ENCODE measurements around the gene DPP6. TPM values are rescaled to one million over a fixed set of nuclear protein-coding genes. Genes with fewer than 3 reads are reported as not detected.

The DPP6 gene
- total RNA-seq, 1 donor from 2014 or later = 0.39 TPM

- no peak overlapping the region for H3K9ac ChIP-seq
- Mint-ChIP-seq H3K9me3 (no peaks in the 10 kb centered on the region), H3K36me3 (no peaks in the 10 kb centered on the region), H3K27me3 (ENCODE audit: insufficient read depth, low read depth) (peaks cover 2% of the 10 kb centered on the region), H3K27ac (no peak overlapping the region), H3K4me1 (no peaks in the 10 kb centered on the region), H3K4me3 (no peak overlapping the region)
- DNase-seq (ENCODE audit: low spot score) = no peak
- TF ChIP-seq, protein P1, sequence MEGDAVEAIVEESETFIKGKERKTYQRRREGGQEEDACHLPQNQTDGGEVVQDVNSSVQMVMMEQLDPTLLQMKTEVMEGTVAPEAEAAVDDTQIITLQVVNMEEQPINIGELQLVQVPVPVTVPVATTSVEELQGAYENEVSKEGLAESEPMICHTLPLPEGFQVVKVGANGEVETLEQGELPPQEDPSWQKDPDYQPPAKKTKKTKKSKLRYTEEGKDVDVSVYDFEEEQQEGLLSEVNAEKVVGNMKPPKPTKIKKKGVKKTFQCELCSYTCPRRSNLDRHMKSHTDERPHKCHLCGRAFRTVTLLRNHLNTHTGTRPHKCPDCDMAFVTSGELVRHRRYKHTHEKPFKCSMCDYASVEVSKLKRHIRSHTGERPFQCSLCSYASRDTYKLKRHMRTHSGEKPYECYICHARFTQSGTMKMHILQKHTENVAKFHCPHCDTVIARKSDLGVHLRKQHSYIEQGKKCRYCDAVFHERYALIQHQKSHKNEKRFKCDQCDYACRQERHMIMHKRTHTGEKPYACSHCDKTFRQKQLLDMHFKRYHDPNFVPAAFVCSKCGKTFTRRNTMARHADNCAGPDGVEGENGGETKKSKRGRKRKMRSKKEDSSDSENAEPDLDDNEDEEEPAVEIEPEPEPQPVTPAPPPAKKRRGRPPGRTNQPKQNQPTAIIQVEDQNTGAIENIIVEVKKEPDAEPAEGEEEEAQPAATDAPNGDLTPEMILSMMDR (IDR thresholded peaks at IDR 0.05) = no peak
- TF ChIP-seq EZH2phosphoT487 (IDR thresholded peaks at IDR 0.05) = no peak
- no peaks in the 10 kb centered on the region for H3K36me3 ChIP-seq
- no peaks in the 10 kb centered on the region for H3F3A ChIP-seq (ENCODE audit: low read depth)
- no peaks in the 10 kb centered on the region for H3K79me2 ChIP-seq (ENCODE audit: low read depth)
- H3K9me3 ChIP-seq (ENCODE audit: low read depth) = no peaks in the 10 kb centered on the region
- no peak overlapping the region for H3K27ac ChIP-seq
- H3K27me3 ChIP-seq = no peaks in the 10 kb centered on the region
- no peak overlapping the region for H2AFZ ChIP-seq (replicated peaks)
- no peaks in the 10 kb centered on the region for H3K4me1 ChIP-seq
- no peak overlapping the region for H3K4me2 ChIP-seq
- peaks cover 3% of the 10 kb centered on the region for H4K20me1 ChIP-seq (ENCODE audit: low read depth)
- H3K4me3 ChIP-seq = no peak overlapping the region
Measured at GRCh38 chr7:154412105-154412504, 359.9 kb downstream of the DPP6 start.

DNA sequence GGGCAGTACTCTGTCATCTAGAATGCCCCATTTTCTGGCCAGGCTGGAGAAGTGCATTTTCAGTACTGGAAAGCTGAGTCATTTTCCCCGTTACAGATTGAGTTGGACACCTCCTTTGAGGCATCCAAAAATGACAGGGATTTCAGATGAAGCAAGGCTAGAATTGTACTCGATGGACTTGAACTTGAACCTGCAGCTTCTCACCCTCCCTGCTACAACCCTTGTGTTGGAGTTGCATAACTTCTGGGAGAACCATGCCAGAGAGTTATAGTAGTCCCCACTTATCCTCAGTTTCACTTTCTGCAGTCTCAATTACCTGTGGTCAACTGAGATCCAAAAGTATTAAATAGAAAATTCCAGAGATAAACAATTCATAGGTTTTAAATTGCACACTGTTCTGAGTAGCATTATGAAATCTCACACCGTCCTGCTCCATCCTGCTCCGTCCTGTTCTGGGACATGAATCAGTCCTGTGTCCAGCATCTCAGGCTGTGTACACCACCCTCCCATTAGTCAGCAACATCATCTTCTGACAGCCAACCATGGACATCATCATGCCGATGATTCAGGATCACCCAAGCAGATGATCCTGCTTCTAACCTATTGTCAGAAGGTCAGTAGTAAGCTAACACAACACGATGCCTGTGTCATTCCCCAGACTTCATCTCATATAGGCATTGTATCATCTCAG, 363.7 kb downstream of the DPP6 start:
- no peak for TF ChIP-seq EZH2phosphoT487 (IDR thresholded peaks at IDR 0.05)
- TF ChIP-seq EZH2 (IDR thresholded peaks at IDR 0.05) = no peak
- TF ChIP-seq, protein P1 (IDR thresholded peaks at IDR 0.05) = no peak

GRCh38 chr7:154416714-154417113, 364.5 kb downstream of the DPP6 start:
- H3K4me3 Mint-ChIP-seq = no peak overlapping the region
- Histone ChIP-seq H3K9ac (no peak overlapping the region), H3K4me3 (no peak overlapping the region), H3K36me3 (no peaks in the 10 kb centered on the region), H3K4me1 (no peaks in the 10 kb centered on the region), H3K9me3 (ENCODE audit: low read depth) (no peaks in the 10 kb centered on the region), H3K27ac (no peak overlapping the region), H3K4me2 (no peak overlapping the region), H3F3A (ENCODE audit: low read depth) (no peaks in the 10 kb centered on the region), H4K20me1 (ENCODE audit: low read depth) (no peaks in the 10 kb centered on the region), H2AFZ (replicated peaks) (no peak overlapping the region), H3K79me2 (ENCODE audit: low read depth) (no peaks in the 10 kb centered on the region), H3K27me3 (no peaks in the 10 kb centered on the region)
- TF ChIP-seq EZH2 (IDR thresholded peaks at IDR 0.05) (no peak), EZH2phosphoT487 (IDR thresholded peaks at IDR 0.05) (no peak)
- TF ChIP-seq, protein P1 (IDR thresholded peaks at IDR 0.05) = no peak
- peaks cover 3% of the 10 kb centered on the region for H3K9me3 Mint-ChIP-seq
- H3K36me3 Mint-ChIP-seq = no peaks in the 10 kb centered on the region
- H3K27ac Mint-ChIP-seq = no peak overlapping the region
- no peaks in the 10 kb centered on the region for H3K4me1 Mint-ChIP-seq
- H3K27me3 Mint-ChIP-seq (ENCODE audit: insufficient read depth, low read depth) = no peaks in the 10 kb centered on the region
- no peak for DNase-seq (ENCODE audit: low spot score)

More for the DNA sequence above, 363.7 kb downstream of the DPP6 start:
- H3K27me3 Mint-ChIP-seq (ENCODE audit: insufficient read depth, low read depth) = no peaks in the 10 kb centered on the region
- Histone ChIP-seq H3K9ac (no peak overlapping the region), H3K36me3 (no peaks in the 10 kb centered on the region), H3K27me3 (no peaks in the 10 kb centered on the region), H3K79me2 (ENCODE audit: low read depth) (no peaks in the 10 kb centered on the region), H3K4me2 (no peak overlapping the region), H3F3A (ENCODE audit: low read depth) (no peaks in the 10 kb centered on the region), H3K4me1 (no peaks in the 10 kb centered on the region), H2AFZ (replicated peaks) (no peak overlapping the region), H3K9me3 (ENCODE audit: low read depth) (no peaks in the 10 kb centered on the region), H4K20me1 (ENCODE audit: low read depth) (no peaks in the 10 kb centered on the region), H3K4me3 (no peak overlapping the region), H3K27ac (no peak overlapping the region)
- H3K27ac Mint-ChIP-seq = no peak overlapping the region
- peaks cover 3% of the 10 kb centered on the region for H3K9me3 Mint-ChIP-seq
- no peaks in the 10 kb centered on the region for H3K4me1 Mint-ChIP-seq
- H3K4me3 Mint-ChIP-seq = no peak overlapping the region
- no peaks in the 10 kb centered on the region for H3K36me3 Mint-ChIP-seq
- DNase-seq (ENCODE audit: low spot score) = no peak

All from neural progenitor cell (in vitro differentiated cells).